Measurements from ENCODE around the gene SFXN5.

SFXN5 gene

DNA sequence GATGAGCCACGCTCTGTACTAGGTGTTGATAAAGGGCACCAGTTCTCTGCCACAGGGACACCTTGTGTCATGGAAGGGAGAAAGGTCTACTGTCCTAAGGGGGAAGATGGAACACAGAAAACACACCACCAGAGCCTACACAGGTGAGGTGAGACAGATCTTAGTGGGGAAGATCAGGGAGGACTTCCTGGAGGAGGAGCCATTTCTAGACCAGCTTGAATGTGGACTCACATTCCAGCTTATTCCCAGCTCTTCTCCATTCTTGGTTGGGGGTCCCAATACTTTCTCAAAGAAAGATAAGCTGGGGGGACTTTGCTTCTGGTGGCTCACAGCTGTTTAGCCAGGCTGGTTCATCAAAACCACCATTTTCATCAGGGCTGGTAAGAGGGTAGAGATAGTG is 118.0 kb downstream of the SFXN5 start:
- Histone ChIP-seq H3K9me3 (no peaks in the 10 kb centered on the region), H3K4me3 (peak overlapping the region; percentile 47), H3K27ac (peak overlapping the region; percentile 86; the same call in 1 of the 2 replicates), H3K9ac (peak overlapping the region; percentile 68; the same call in 1 of the 2 replicates), H3K36me3 (no peaks in the 10 kb centered on the region), H3K27me3 (no peaks in the 10 kb centered on the region), H3K4me1 (peaks cover 46% of the 10 kb centered on the region), H3K4me2 (peak overlapping the region; percentile 94), H4K20me1 (no peaks in the 10 kb centered on the region)
- no peak for TF ChIP-seq Cebpa-rat (IDR thresholded peaks at IDR 0.05)

- Histone ChIP-seq H3K9ac (no peak overlapping the region), H3K27ac (peak overlapping the region; percentile 86; the same call in 1 of the 2 replicates), H4K20me1 (no peaks in the 10 kb centered on the region), H3K4me2 (peak overlapping the region; percentile 94), H3K9me3 (no peaks in the 10 kb centered on the region), H3K4me1 (peaks cover 47% of the 10 kb centered on the region), H3K27me3 (no peaks in the 10 kb centered on the region), H3K4me3 (no peak overlapping the region), H3K36me3 (no peaks in the 10 kb centered on the region)
- no peak for TF ChIP-seq Cebpa-rat (IDR thresholded peaks at IDR 0.05)
These were observed 118.6 kb downstream of the SFXN5 start for GRCh38 chr2:72952961-72953360.

GRCh38 chr2:72952110-72952823 is 119.2 kb downstream of the SFXN5 start:
- no peak for TF ChIP-seq Cebpa-rat (IDR thresholded peaks at IDR 0.05)
- Histone ChIP-seq H3K4me3 (no peak overlapping the region), H3K9me3 (no peaks in the 10 kb centered on the region), H4K20me1 (no peaks in the 10 kb centered on the region), H3K27ac (0 out of 2 replicates have a peak overlapping the region, but pooled peaks have one; percentile 7), H3K4me1 (peaks cover 47% of the 10 kb centered on the region), H3K4me2 (no peak overlapping the region), H3K27me3 (no peaks in the 10 kb centered on the region), H3K36me3 (no peaks in the 10 kb centered on the region), H3K9ac (no peak overlapping the region)

DNA sequence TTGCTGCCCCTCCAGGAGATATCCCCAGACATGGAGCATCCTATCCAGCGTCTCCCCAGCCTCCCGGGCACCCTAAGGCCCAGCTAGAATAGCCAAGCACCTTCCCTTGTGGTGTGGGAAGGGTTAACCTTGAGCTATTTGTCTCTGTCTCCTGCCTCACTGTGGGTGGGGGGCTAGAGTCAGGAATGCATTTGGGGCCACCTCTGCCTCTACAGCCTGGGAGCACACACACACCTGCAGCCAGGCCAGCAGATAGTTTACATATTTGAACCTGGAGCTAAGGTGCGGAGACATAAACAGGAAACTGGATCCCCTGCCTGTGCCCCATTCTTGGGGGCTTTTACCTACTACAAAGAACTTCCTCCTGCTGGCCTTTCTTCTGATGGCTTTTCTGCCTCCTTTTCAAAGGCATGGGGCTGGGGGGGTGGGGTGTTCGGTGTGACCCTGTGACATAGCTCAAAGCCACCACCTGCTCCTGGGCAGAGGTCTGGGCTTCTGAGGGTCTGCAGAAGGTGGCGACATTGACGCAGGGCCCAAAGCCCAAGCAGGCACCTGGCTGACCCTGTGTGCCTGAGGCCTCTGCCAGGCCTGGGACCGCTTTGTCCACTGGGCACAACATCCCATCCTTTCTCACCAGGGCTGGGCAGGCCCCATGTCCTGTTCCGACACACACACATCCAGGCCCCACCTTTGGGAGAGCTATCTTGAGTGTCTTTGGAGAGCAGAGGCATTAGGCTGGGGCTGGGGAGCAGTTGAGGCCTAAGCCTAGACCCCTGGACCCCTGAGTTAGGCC is 120.0 kb downstream of the SFXN5 start:
- H4K20me1 ChIP-seq = no peaks in the 10 kb centered on the region
- no peak overlapping the region for H3K4me3 ChIP-seq
- H3K4me2 ChIP-seq = no peak overlapping the region
- H3K9me3 ChIP-seq = no peaks in the 10 kb centered on the region
- no peak for TF ChIP-seq Cebpa-rat (IDR thresholded peaks at IDR 0.05)
- H3K36me3 ChIP-seq = no peaks in the 10 kb centered on the region
- H3K9ac ChIP-seq = no peak overlapping the region
- no peaks in the 10 kb centered on the region for H3K27me3 ChIP-seq
- H3K4me1 ChIP-seq = peaks cover 47% of the 10 kb centered on the region
- H3K27ac ChIP-seq = 0 out of 2 replicates have a peak overlapping the region, but pooled peaks have one; percentile 7

- Histone ChIP-seq H3K27ac (peak overlapping the region; percentile 37; the same call in 1 of the 2 replicates), H3K4me2 (no peak overlapping the region), H3K4me1 (peaks cover 43% of the 10 kb centered on the region), H3K9ac (no peak overlapping the region), H3K4me3 (no peak overlapping the region), H3K27me3 (no peaks in the 10 kb centered on the region), H4K20me1 (no peaks in the 10 kb centered on the region), H3K36me3 (no peaks in the 10 kb centered on the region), H3K9me3 (no peaks in the 10 kb centered on the region)
- no peak for TF ChIP-seq Cebpa-rat (IDR thresholded peaks at IDR 0.05)
These were observed 120.8 kb downstream of the SFXN5 start for GRCh38 chr2:72950558-72951255.

DNA sequence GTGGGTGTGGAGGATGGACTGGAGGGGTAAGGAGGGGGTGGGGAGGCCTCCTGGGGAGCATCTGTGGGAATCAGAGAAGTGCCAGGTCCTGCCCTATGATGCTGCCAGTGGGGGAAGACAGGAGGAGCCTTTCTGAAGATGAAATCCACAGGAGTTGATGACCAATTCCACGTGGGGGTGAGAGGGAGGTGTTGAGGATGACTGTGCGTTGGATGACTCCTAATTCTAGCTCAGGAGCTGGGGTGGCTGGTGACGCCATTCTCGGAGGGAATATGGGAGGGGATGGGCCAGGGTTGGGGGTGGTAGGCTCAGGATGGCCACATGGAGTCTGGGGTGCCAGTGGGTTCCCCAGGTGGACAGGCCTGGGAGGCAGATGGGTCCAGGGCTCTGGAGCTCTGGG is 121.9 kb downstream of the SFXN5 start:
- H3K27ac ChIP-seq = no peak overlapping the region
- peaks cover 37% of the 10 kb centered on the region for H3K4me1 ChIP-seq
- no peak overlapping the region for H3K4me3 ChIP-seq
- H3K9me3 ChIP-seq = no peaks in the 10 kb centered on the region
- no peak for TF ChIP-seq Cebpa-rat (IDR thresholded peaks at IDR 0.05)
- H3K4me2 ChIP-seq = no peak overlapping the region
- no peak overlapping the region for H3K9ac ChIP-seq
- H3K36me3 ChIP-seq = no peaks in the 10 kb centered on the region
- H3K27me3 ChIP-seq = no peaks in the 10 kb centered on the region
- H4K20me1 ChIP-seq = no peaks in the 10 kb centered on the region

DNA sequence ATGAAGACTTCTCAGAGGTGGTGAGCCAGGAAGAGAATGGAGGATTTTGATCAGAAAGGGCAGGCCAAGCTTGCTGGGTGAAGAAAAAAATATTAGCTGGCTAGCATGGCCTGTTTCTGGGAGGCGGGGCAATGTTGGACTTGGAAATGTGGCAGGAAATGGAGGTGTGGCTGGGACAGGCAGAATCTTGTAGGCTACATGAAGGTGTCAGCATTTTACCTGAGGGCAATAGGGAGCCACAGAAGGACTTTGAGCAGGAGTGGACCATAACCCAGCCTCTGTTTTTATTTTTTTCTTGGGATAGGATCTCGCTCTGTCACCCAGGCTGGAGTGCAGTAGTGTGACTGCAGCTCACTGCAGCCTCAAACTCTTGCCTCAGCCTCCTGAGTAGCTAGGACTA is 122.5 kb downstream of the SFXN5 start:
- Histone ChIP-seq H4K20me1 (no peaks in the 10 kb centered on the region), H3K9ac (no peak overlapping the region), H3K4me3 (no peak overlapping the region), H3K27me3 (no peaks in the 10 kb centered on the region), H3K4me1 (peaks cover 37% of the 10 kb centered on the region), H3K9me3 (no peaks in the 10 kb centered on the region), H3K4me2 (no peak overlapping the region), H3K27ac (no peak overlapping the region), H3K36me3 (no peaks in the 10 kb centered on the region)
- no peak for TF ChIP-seq Cebpa-rat (IDR thresholded peaks at IDR 0.05)

DNA sequence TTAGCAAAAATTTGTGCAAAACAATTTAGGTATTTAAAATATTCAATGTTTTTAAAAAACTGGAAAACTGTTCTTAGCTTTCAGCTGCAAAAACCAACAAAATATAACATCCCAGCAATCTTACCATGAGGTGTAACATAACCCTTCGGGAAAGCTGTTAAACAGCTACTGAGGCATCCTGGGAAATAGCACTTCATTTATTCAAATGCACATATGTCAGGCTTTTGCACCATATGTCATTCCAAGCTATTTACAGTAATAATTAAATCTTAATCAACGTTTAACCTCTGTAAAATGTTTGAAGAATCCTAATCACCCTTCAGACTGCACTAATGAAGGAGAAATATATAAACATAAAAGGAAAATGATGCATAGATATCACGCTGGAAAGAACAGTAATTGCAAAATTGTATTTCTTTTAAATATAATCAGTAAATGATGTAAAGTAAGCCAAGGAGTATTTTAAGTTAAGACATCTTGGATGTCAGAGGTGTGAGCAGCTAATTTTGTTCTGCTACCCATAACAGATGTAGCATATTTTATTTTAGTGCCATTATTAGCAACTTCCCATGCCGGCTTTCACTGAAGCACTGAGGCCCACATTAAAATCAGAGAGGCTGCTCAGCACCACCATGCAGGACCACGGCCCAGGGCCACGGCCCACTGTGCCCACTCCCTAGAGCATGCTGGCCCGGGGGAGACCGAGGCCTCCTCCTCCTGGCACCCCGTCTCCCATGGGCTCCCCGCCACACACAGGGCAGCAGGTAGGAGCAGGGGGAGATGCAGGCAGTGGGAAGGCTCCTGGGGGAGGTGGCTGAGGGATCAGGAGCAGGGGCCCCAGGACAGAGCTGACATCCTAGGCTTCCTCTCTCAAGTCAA is 123.3 kb downstream of the SFXN5 start:
- peaks cover 37% of the 10 kb centered on the region for H3K4me1 ChIP-seq
- TF ChIP-seq Cebpa-rat (IDR thresholded peaks at IDR 0.05) = no peak
- H3K9me3 ChIP-seq = no peaks in the 10 kb centered on the region
- H3K36me3 ChIP-seq = no peaks in the 10 kb centered on the region
- no peak overlapping the region for H3K4me3 ChIP-seq
- H3K4me2 ChIP-seq = no peak overlapping the region
- H3K9ac ChIP-seq = no peak overlapping the region
- no peaks in the 10 kb centered on the region for H3K27me3 ChIP-seq
- H4K20me1 ChIP-seq = no peaks in the 10 kb centered on the region
- H3K27ac ChIP-seq = no peak overlapping the region

DNA sequence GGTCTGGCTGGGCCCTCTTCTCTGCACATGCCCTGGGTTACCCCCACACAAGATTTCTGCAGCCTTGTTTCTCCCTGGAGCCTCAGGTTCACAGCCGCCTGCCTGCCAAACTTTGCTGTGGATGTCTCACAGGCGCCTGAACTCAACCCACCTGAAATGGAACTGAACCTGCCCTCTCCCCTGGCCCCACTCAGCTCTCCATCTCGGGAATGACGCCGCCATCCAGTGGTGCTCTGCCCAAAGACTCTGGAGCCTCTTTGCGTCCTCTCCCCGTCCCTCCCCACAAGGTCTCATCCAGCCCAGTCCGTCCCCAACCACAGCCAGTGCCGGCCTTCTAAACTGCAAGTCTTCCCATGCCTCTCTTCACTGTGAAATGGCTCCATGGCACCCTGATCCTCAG is 125.0 kb downstream of the SFXN5 start:
- Histone ChIP-seq H4K20me1 (0 out of 2 replicates have a peak, but pooled peaks cover under 1% of the 10 kb centered on the region), H3K9me3 (no peaks in the 10 kb centered on the region), H3K36me3 (no peaks in the 10 kb centered on the region), H3K4me1 (peaks cover 45% of the 10 kb centered on the region), H3K27ac (no peak overlapping the region), H3K4me3 (no peak overlapping the region), H3K27me3 (no peaks in the 10 kb centered on the region), H3K4me2 (no peak overlapping the region), H3K9ac (no peak overlapping the region)
- TF ChIP-seq Cebpa-rat (IDR thresholded peaks at IDR 0.05) = no peak
